ENCODE results near the gene FIBCD1.

Gene FIBCD1

GRCh38 chr9:130952065-130952762, 13.2 kb upstream of the FIBCD1 start:
- no peak for DNase-seq (ENCODE audit: low read depth)

DNA sequence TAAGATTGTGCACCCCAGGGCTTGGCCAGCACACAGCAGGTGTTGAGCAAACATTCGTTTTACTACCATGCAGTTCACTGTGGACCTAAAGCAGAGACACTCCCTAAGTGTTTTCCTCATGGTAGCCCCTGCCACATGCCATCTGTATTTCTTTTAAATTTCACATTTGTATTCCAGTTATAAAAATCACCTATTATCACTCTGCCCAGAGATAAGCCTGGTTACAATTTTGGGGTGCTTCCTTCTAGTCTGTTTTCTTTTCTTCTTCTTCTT, 10.9 kb upstream of the FIBCD1 start:
- DNase-seq (ENCODE audit: low read depth), result no peak

- no peak for DNase-seq (ENCODE audit: low read depth)
These were observed 10.4 kb upstream of the FIBCD1 start for GRCh38 chr9:130949188-130950038.

- no peak for DNase-seq (ENCODE audit: low read depth)
These were observed 9.2 kb upstream of the FIBCD1 start for GRCh38 chr9:130948266-130948665.

- no peak for DNase-seq (ENCODE audit: low read depth)
These were observed 8.6 kb upstream of the FIBCD1 start for GRCh38 chr9:130947618-130948140.

DNA sequence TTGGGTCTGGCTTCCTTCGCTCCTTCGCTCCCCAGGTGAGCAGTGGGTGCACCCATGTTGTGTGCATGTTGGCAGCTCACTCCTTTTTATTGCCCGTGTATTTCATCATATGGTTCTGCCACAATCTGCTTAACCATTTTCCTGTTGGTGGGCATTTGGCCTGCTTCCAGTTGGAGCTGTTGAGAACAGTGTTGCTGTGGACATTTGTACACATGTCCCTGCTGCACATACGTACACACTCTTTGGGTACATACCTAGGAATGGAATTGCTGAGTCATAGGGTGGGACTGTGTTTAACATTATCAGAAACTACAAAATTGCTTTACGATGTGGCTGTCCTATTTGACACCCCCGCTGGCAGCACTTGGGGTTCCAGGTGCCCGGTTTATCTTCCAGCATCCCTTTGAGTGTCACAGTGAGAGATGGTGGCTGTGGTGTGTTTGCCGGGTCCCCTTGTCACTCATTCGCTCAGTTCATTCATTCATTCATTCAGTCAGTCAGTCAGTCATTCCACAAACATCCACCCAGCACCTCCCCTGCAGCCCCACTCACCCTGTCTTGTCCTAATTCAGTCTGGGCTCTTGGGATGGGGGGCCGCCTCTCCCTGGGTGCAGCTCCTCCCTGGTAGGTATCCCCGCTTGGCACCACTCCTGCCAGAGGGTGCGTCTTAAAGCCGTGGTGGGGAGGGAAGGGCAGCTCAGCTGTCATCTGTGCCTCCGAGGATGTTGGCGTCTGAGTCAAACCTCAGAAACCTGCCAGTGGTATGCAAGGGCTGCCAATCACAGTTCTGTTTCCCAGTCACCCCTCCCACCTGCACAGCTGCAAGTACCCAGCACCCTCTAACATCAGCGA, 7.9 kb upstream of the FIBCD1 start:
- DNase-seq (ENCODE audit: low read depth), result no peak

- no peak for DNase-seq (ENCODE audit: low read depth)
These were observed 6.1 kb upstream of the FIBCD1 start for GRCh38 chr9:130945173-130945572.

DNA sequence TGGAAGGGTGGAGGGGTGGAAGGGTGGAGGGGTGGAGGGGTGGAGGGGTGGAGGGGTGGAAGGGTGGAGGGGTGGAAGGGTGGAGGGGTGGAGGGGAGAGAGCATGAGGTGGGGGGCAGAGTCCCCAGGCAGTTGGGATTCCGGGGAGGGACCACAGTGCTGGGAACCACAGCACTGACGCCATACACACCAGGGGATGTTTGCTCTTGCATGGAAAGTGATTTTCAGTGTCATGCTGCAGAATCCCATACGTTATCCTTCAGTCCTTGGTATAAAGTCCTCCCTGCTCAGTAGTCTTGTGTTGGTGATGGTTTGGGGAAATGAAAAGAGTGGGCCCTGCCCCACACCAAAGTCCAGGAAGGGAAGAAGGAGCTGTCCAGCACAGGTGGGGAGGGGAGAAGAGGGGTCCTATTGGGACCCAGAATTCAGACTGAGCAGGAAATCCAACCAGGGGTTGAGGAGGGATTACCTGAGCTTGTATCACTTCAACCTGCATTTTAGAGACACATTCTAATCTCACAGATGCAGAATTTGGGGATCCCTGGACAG, 5.5 kb upstream of the FIBCD1 start:
- DNase-seq (ENCODE audit: low read depth), result no peak

DNA sequence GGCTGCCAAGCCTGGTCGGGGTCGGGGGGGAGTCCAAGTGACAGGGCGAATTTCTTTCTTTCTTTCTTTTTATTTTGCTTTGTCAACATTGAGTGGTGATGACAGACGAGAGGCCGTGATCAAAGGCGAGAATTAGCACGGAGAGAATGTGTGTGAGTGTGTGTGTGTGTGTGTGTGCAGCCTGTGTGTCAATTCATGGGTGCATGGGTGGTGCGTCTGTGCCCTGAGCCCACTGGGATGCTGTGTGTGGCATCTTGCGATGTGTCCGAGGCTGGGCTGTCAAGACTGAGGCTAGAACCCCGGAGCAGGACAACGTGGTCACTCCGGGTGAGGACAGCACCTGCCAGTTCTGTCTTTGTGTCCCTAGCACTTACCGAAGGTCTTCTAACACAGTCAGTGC, 4.7 kb upstream of the FIBCD1 start:
- no peak for DNase-seq (ENCODE audit: low read depth)

DNA sequence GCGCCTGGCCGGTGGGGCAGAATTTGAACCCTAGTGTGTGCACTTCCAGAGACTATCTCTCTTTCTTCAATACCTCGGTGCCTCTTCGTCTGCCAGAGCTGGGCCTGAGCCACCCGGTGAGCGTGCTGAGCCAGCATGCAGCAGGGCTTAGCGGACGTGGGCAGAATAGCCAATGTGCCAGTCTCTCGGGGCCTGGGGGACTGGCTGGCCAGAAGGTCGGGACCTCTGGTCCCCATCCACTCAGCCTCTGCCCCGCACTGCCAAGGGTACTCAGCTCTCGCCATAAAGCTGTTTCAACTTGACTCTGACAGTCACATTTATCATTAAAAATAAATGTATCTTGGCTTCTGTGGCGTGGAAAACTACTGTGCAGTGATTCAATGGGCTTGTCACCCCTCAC, 4.2 kb upstream of the FIBCD1 start:
- no peak for DNase-seq (ENCODE audit: low read depth)

DNA sequence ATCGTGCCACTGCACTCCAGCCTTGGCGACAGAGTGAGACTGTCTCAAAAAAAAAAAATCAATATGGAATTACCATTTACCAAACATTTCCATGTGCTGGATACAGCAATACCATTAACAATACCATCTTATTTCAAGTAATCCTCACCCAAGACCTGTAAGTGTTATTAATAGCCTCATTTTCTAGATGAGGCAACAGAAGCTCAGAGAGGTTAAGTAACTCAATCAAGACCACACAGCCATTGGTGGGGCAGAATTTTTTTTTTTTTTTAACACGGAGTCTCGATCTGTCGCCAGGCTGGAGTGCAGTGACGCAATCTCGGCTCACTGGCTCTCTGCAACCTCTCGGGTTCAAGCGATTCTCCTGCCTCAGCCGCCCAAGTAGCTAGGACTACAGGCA, 3.6 kb upstream of the FIBCD1 start:
- DNase-seq (ENCODE audit: low read depth), result no peak

GRCh38 chr9:130942084-130942483, 3.0 kb upstream of the FIBCD1 start:
- DNase-seq (ENCODE audit: low read depth), result no peak

- DNase-seq (ENCODE audit: low read depth), result peak; percentile 30
These were observed 1.9 kb upstream of the FIBCD1 start for GRCh38 chr9:130940693-130941576.

- no peak for DNase-seq (ENCODE audit: low read depth)
These were observed 1.0 kb upstream of the FIBCD1 start for GRCh38 chr9:130940027-130940549.

- no peak for DNase-seq (ENCODE audit: low read depth)
These were observed 469 bp upstream of the FIBCD1 start for GRCh38 chr9:130939405-130940026.

- no peak for DNase-seq (ENCODE audit: low read depth)
These were observed 829 bp downstream of the FIBCD1 start for GRCh38 chr9:130938184-130938651.

DNA sequence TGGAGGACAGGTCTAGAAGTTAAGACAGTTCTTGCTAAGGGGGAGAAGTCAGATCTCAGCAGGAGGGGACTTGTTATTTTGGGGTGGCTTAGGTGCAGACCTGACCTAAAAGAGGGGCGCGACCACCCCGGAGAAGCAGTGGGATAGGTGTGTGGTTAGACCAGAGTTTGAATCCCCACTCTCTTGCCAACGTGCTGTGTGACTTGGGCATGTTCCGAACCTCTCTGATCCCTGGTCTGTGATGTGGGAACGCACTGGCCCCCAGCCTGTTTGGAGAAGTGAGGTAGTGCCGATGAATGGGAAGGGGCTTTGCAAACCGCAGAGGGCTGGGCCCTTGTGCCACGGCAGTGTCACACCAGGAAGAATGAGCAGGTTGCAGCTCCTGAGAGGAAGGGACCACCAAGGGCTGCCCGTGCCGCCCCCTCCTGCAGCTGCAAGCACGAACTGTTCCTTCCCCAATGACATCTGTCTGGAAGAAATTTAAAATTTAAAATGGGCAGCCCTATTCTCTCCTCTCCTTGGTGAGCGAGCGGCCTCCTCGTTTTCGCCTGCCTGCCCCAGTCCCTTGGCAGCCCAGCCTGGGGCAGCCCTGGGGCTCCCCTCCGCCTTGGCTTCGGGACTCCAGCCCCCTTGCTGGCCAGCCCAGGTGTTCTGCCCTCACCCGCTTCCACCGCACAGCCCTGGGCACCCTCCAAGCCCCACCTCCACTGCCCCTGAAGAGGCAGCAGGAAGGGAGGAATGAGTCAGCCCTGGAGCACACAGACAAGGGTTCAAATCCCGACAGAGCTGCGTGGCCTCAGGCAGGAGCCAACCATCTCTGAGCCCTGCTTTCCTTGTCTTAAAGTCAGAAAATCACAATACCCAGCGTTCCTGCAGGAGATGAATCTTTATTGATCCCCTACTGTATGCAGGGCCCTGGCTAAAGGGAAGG, 1.6 kb downstream of the FIBCD1 start:
- DNase-seq (ENCODE audit: low read depth), result no peak

- no peak for DNase-seq (ENCODE audit: low read depth)
These were observed 2.5 kb downstream of the FIBCD1 start for GRCh38 chr9:130936285-130937117.
